IMR-90 (cell line): ENCODE results near the gene TRAFD1. TPM values are rescaled to one million over a fixed set of nuclear protein-coding genes. Genes with fewer than 3 reads are reported as not detected.

ENCODE experiments used
- ATAC-seq: fragments of 200-7000 bp; cut with Tn5 transposase; 2 replicates; pipeline ENCODE4 v1.9.1; 2020; ENCODE audit warnings: low read depth, mild to moderate bottlenecking, moderate library complexity
- BruUV-seq: library from RNA; stranded (reverse); fragments of 400-500 nt; replicated peaks from 2 replicates; lab custom pipeline; 2021; lab: Mats Ljungman, UMichigan
- CTCF ChIA-PET: fragments of 300-600 bp; formaldehyde crosslinking; extraction: SDS; loops from one replicate; lab custom pipeline; 2021; ENCODE audit warnings: antibody characterized with exemption; lab: Yijun Ruan, JAX
- POLR2A ChIA-PET: fragments of 300-600 bp; sonication (Branson Sonifier 250); formaldehyde crosslinking; loops from one replicate; lab custom pipeline; 2022; ENCODE audit warnings: antibody characterized with exemption; ENCODE audit not compliant: unreplicated experiment; lab: Charles Lee
- DNase-seq: peaks from one replicate; pipeline ENCODE4 v3.0.0; 2013
- H2AFZ ChIP-seq: replicated peaks from 2 replicates; pipeline ENCODE3; 2013; ENCODE audit warnings: low read length, mild to moderate bottlenecking; ENCODE audit not compliant: poor library complexity
- H2AK5ac ChIP-seq: 2 replicates; pipeline ENCODE4 v1.6.1; 2013; ENCODE audit warnings: low read depth, low read length, inconsistent platforms
- H2AK9ac ChIP-seq: replicated peaks from 2 replicates; pipeline ENCODE3; 2013; ENCODE audit warnings: mild to moderate bottlenecking, low read depth, low read length, moderate library complexity; ENCODE audit not compliant: poor library complexity
- H2BK120ac ChIP-seq: 2 replicates; pipeline ENCODE4 v1.6.1; 2013; ENCODE audit warnings: low read depth, low read length, inconsistent platforms
- H2BK15ac ChIP-seq: 3 replicates; pipeline ENCODE4 v1.6.1; 2013; ENCODE audit warnings: low read depth, low read length, inconsistent platforms
- H2BK20ac ChIP-seq: 2 replicates; pipeline ENCODE4 v1.6.1; 2013; ENCODE audit warnings: low read depth, mild to moderate bottlenecking, inconsistent platforms, low read length, moderate library complexity
- H2BK5ac ChIP-seq: 2 replicates; pipeline ENCODE4 v1.6.1; 2013; ENCODE audit warnings: mild to moderate bottlenecking, low read depth, low read length, inconsistent platforms; ENCODE audit not compliant: poor library complexity, severe bottlenecking
- H3K14ac ChIP-seq: replicated peaks from 2 replicates; pipeline ENCODE4 v1.6.1; 2013; ENCODE audit warnings: low read depth, low read length, inconsistent platforms
- H3K18ac ChIP-seq: 2 replicates; pipeline ENCODE4 v1.6.1; 2013; ENCODE audit warnings: low read depth, low read length, control low read depth
- H3K23ac ChIP-seq: 2 replicates; pipeline ENCODE4 v1.6.1; 2013; ENCODE audit warnings: low read depth, low read length, inconsistent platforms
- H3K27ac ChIP-seq: 2 replicates; pipeline ENCODE4 v1.5.1; 2013; ENCODE audit warnings: mild to moderate bottlenecking, control low read depth, low read length; ENCODE audit not compliant: insufficient read depth
- H3K27me3 ChIP-seq: 2 replicates; pipeline ENCODE4 v1.6.1; 2013; ENCODE audit warnings: low read length; ENCODE audit not compliant: control insufficient read depth, insufficient read depth
- H3K36me3 ChIP-seq: 2 replicates; pipeline ENCODE4 v1.6.1; 2013; ENCODE audit warnings: low read length, mixed read lengths; ENCODE audit not compliant: control insufficient read depth, insufficient read depth
- H3K4ac ChIP-seq: 2 replicates; pipeline ENCODE4 v1.6.1; 2013; ENCODE audit warnings: low read depth, low read length, inconsistent platforms
- H3K4me1 ChIP-seq: 2 replicates; pipeline ENCODE4 v1.6.1; 2013; ENCODE audit warnings: low read length, mixed read lengths; ENCODE audit not compliant: control insufficient read depth, insufficient read depth
- H3K4me2 ChIP-seq: 2 replicates; pipeline ENCODE4 v1.6.1; 2013; ENCODE audit warnings: low read depth, mild to moderate bottlenecking, control low read depth, low read length, moderate library complexity
- H3K4me3 ChIP-seq: 2 replicates; pipeline ENCODE4 v1.5.1; 2013; ENCODE audit warnings: low read depth, mild to moderate bottlenecking, control low read depth, low read length, moderate library complexity; ENCODE audit not compliant: insufficient read depth
- H3K56ac ChIP-seq: 2 replicates; pipeline ENCODE4 v1.6.1; 2013; ENCODE audit warnings: low read length, inconsistent platforms; ENCODE audit not compliant: insufficient read depth; ENCODE audit errors: extremely low read depth
- H3K79me1 ChIP-seq, 2 experiments: 2 replicates each; pipeline ENCODE4 v1.6.1; 2013; ENCODE audit warnings: low read length in 2 of 2, inconsistent platforms in 1 of 2, low read depth in 1 of 2
- H3K9ac ChIP-seq: 2 replicates; pipeline ENCODE4 v1.6.1; 2013; ENCODE audit warnings: low read depth, low read length, control low read depth
- H3K9me1 ChIP-seq: 2 replicates; pipeline ENCODE4 v1.6.1; 2013; ENCODE audit warnings: low read length, inconsistent platforms; ENCODE audit not compliant: insufficient read depth
- H3K9me3 ChIP-seq: 2 replicates; pipeline ENCODE4 v1.6.1; 2013; ENCODE audit warnings: low read length; ENCODE audit not compliant: control insufficient read depth, insufficient read depth
- H4K20me1 ChIP-seq: 2 replicates; pipeline ENCODE4 v1.6.1; 2013; ENCODE audit warnings: low read length, inconsistent platforms; ENCODE audit not compliant: insufficient read depth
- H4K5ac ChIP-seq: 2 replicates; pipeline ENCODE4 v1.6.1; 2013; ENCODE audit warnings: mild to moderate bottlenecking, low read depth, low read length, control low read depth
- H4K8ac ChIP-seq, 2 experiments: 2 replicates each; pipeline ENCODE4 v1.6.1; 2013; ENCODE audit warnings: low read depth in 2 of 2, low read length in 2 of 2, control low read depth in 1 of 2, inconsistent platforms in 1 of 2
- H4K91ac ChIP-seq: 2 replicates; pipeline ENCODE4 v1.6.1; 2013; ENCODE audit warnings: low read depth, low read length, inconsistent platforms; ENCODE audit not compliant: insufficient read depth
- MAZ ChIP-seq: IDR thresholded peaks from 2 replicates; pipeline ENCODE4 v1.6.1; 2012; ENCODE audit warnings: low read depth, mild to moderate bottlenecking, low read length, improper control_type of control experiment, moderate library complexity, borderline replicate concordance
- WGBS, 2 experiments: methylation state at CpG; one replicate each; pipeline versions ENCODE4 v1.1.5 to v1.1.7; 2013; ENCODE audit warnings: missing lambda C conversion rate in 2 of 2; ENCODE audit not compliant: insufficient read length in 1 of 2; ENCODE audit errors: extremely low coverage in 2 of 2; 5-methylcytosine and 5-hydroxymethylcytosine counted together
- dilution Hi-C: fragments of 300-500 bp; cut with HindIII; formaldehyde crosslinking; loops from one replicate; pipeline ENCODE4 v1.14.3; 2018; ENCODE audit warnings: low sequenced_read_pairs; ENCODE audit not compliant: unreplicated experiment
- in situ Hi-C: fragments of 300-500 bp; cut with MboI; formaldehyde crosslinking; loops from 3 replicates; pipeline ENCODE4 v1.14.3; 2019; ENCODE audit warnings: low sequenced_read_pairs, inconsistent platforms, mixed read lengths
- intact Hi-C: fragments of 100-400 bp; cut with micrococcal nuclease; formaldehyde crosslinking; loops from 2 replicates; pipeline ENCODE4 v1.10.0; 2022
- polyA plus RNA-seq, 3 experiments: library from polyadenylated mRNA; depleted of rRNA; stranded (reverse); fragments of >200 nt; gene quantifications; 2 replicates each; pipeline ENCODE4 v1.2.3, GENCODE V29; 2012; ENCODE audit warnings: low replicate concordance in 1 of 3
- total RNA-seq: library from RNA; depleted of rRNA; stranded (reverse); fragments of >200 nt; gene quantifications from 2 replicates; pipeline ENCODE4 v1.2.3, GENCODE V29; 2012

Gene TRAFD1
- total and polyA plus RNA-seq, 2 of the 4 experiments (the other 2 are of a cell fraction), result 41.3 to 70.4 TPM

- Histone ChIP-seq H3K36me3 (peaks cover 27% of the 10 kb centered on the region), H3K9me1 (peaks cover 2% of the 10 kb centered on the region; the same call in 1 of the 2 replicates), H4K20me1 (peaks cover 8% of the 10 kb centered on the region; the same call in 1 of the 2 replicates), H2AK5ac (no peak overlapping the region), H3K4me1 (peaks cover 10% of the 10 kb centered on the region), H3K27me3 (no peaks in the 10 kb centered on the region), H2BK120ac (no peak overlapping the region), H2BK15ac (no peak overlapping the region), H3K79me1 (peaks cover 0 to 7% of the 10 kb centered on the region in 2 experiments; a peak in 1 of 4 replicates), H2AK9ac (no peak overlapping the region), H3K4ac (no peak overlapping the region), H3K27ac (peak overlapping the region; percentile 25; the same call in 1 of the 2 replicates), H2BK20ac (no peak overlapping the region), H3K9me3 (no peaks in the 10 kb centered on the region), H2AFZ (no peak overlapping the region), H3K56ac (no peak overlapping the region), H4K5ac (no peak overlapping the region), H4K91ac (no peak overlapping the region), H3K4me3 (no peak overlapping the region), H3K23ac (no peak overlapping the region), H2BK5ac (no peak overlapping the region), H4K8ac (no peak overlapping the region), H3K4me2 (peak overlapping the region; percentile 3; the same call in 1 of the 2 replicates), H3K9ac (no peak overlapping the region), H3K18ac (no peak overlapping the region), H3K14ac (no peak overlapping the region)
- dilution Hi-C loops (no loop called here), in situ Hi-C loops (no loop called here), intact Hi-C loops (no loop called here)
- no peak for TF ChIP-seq MAZ
- WGBS, 2 experiments, result 77% methylated on average over 6 of the region's 9 CpGs; no CpG with 5 or more reads in 1 of the 2 experiments
- ChIA-PET POLR2A (no interaction called here), CTCF (interaction anchor here (0.8 to 1.1 kb wide), 2 partner anchors 9 to 52 kb away, joined by 3 read pairs; no protein-coding TSS in a partner anchor)
- ATAC-seq (peak; percentile 68), DNase-seq (peak; percentile 83)
- no TSS peak for BruUV-seq
Measured at GRCh38 chr12:112183141-112184021, 58.0 kb downstream of the TRAFD1 start.
